HEK293T (cell line): ENCODE data around the gene FAM118A.

Experiments used
- ELF4 ChIP-seq: fragments of 450-650 bp; IDR thresholded peaks from 2 replicates; pipeline ENCODE4 v1.6.1; 2017; ENCODE audit warnings: antibody characterized with exemption
- FOXK2 ChIP-seq: fragments of 450-650 bp; IDR thresholded peaks from 2 replicates; pipeline ENCODE4 v1.6.1; 2016; ENCODE audit warnings: mild to moderate bottlenecking
- FOXM1 ChIP-seq: fragments of 450-650 bp; IDR thresholded peaks from 2 replicates; pipeline ENCODE4 v1.6.1; 2017; ENCODE audit warnings: mild to moderate bottlenecking, borderline replicate concordance
- NFRKB ChIP-seq: fragments of 450-650 bp; IDR thresholded peaks from 2 replicates; pipeline ENCODE4 v1.6.1; 2016; ENCODE audit warnings: mild to moderate bottlenecking, moderate library complexity
- TARDBP ChIP-seq: fragments of 450-650 bp; IDR thresholded peaks from 2 replicates; pipeline ENCODE4 v1.6.1; 2016
- ZNF384 ChIP-seq: fragments of 450-650 bp; IDR thresholded peaks from 2 replicates; pipeline ENCODE4 v1.6.1; 2016

GRCh38 chr22:45381348-45381747 is 71.6 kb downstream of the FAM118A start:
- no peak for TF ChIP-seq ZNF384
- no peak for TF ChIP-seq ELF4
- TF ChIP-seq NFRKB: no peak
- TF ChIP-seq FOXM1: no peak
- no peak for TF ChIP-seq TARDBP
- TF ChIP-seq FOXK2: no peak
